ENCODE data around the gene PHPT1. TPM values are rescaled to one million over a fixed set of nuclear protein-coding genes. Genes with fewer than 3 reads are reported as not detected.

PHPT1 gene
- total and polyA plus RNA-seq, 2 of the 13 experiments (the other 11 are each of a cell fraction or from before 2014, with no cell fraction given), result 189 to 192 TPM

GRCh38 chr9:136886610-136887597 is 37.7 kb downstream of the PHPT1 start (continued):
- TF ChIP-seq MIER3 (CRISPR knock-in tag; IDR thresholded peaks at IDR 0.05; ENCODE audit: borderline replicate concordance), result no peak
- TF ChIP-seq THAP9 (CRISPR knock-in tag; IDR thresholded peaks at IDR 0.05; ENCODE audit: borderline replicate concordance), result 0 out of 2 replicates have a peak, but pooled peaks have one; percentile 52
- TF ChIP-seq ZNF703 (CRISPR knock-in tag; IDR thresholded peaks at IDR 0.05; ENCODE audit: borderline replicate concordance), result no peak
- TF ChIP-seq HIVEP1 (CRISPR knock-in tag; IDR thresholded peaks at IDR 0.05), result peak; percentile 75; the same call in 1 of the 2 replicates
- no peak; the same call in 1 of the 2 replicates for TF ChIP-seq ZNF691 (CRISPR knock-in tag; IDR thresholded peaks at IDR 0.05; ENCODE audit: borderline replicate concordance, low read depth)
- no peak for TF ChIP-seq GPN1 (CRISPR knock-in tag; IDR thresholded peaks at IDR 0.05; ENCODE audit: borderline replicate concordance)
- TF ChIP-seq ZC3H13 (CRISPR knock-in tag; IDR thresholded peaks at IDR 0.05), result 0 out of 2 replicates have a peak, but pooled peaks have one; percentile 65
- TF ChIP-seq FOXK2 (IDR thresholded peaks at IDR 0.05), result no peak
- no peak for TF ChIP-seq POLR2A (IDR thresholded peaks at IDR 0.05; ENCODE audit: insufficient read depth in 1 of 2, low read depth in 2 of 2, low read length in 2 of 2)
- TF ChIP-seq ZNF556 (CRISPR knock-in tag; IDR thresholded peaks at IDR 0.05; ENCODE audit: borderline replicate concordance), result peak; percentile 79
- TF ChIP-seq NR0B2 (CRISPR knock-in tag; IDR thresholded peaks at IDR 0.05), result 0 out of 2 replicates have a peak, but pooled peaks have one; percentile 52
- TF ChIP-seq ZNF337 (CRISPR knock-in tag; IDR thresholded peaks at IDR 0.05; ENCODE audit: borderline replicate concordance, low read depth), result no peak
- TF ChIP-seq KLF15 (CRISPR knock-in tag; IDR thresholded peaks at IDR 0.05; ENCODE audit: borderline replicate concordance), result 0 out of 2 replicates have a peak, but pooled peaks have one; percentile 4
- no peak for TF ChIP-seq ARID3A (IDR thresholded peaks at IDR 0.05; ENCODE audit: low read depth, low read length)
- TF ChIP-seq JUND (CRISPR knock-in tag; IDR thresholded peaks at IDR 0.05), result no peak
- peak; percentile 65 for TF ChIP-seq MTA1 (CRISPR knock-in tag; IDR thresholded peaks at IDR 0.05; ENCODE audit: borderline replicate concordance)
- TF ChIP-seq FOSL2 (CRISPR knock-in tag; IDR thresholded peaks at IDR 0.05), result no peak
- no peak for TF ChIP-seq ZNF382 (CRISPR knock-in tag; IDR thresholded peaks at IDR 0.05; ENCODE audit: borderline replicate concordance)
- peak; percentile 65; the same call in 1 of the 2 replicates for TF ChIP-seq ZNF33B (CRISPR knock-in tag; IDR thresholded peaks at IDR 0.05)
- TF ChIP-seq MYPOP (CRISPR knock-in tag; IDR thresholded peaks at IDR 0.05), result 0 out of 2 replicates have a peak, but pooled peaks have one; percentile 46
- TF ChIP-seq TEAD3 (CRISPR knock-in tag; optimal IDR thresholded peaks at IDR 0.05; ENCODE audit: borderline replicate concordance), result peak; percentile 28

Data from HepG2 (cell line).